Type B pancreatic cell (in vitro differentiated cells): ENCODE measurements around the gene SETD3. TPM values are rescaled to one million over a fixed set of nuclear protein-coding genes. Genes with fewer than 3 reads are reported as not detected.

Experiments
- DNase-seq: peaks from one replicate; pipeline ENCODE4 v3.0.0; 2021; ENCODE audit warnings: mixed read lengths; ENCODE audit not compliant: unreplicated experiment; ENCODE audit errors: extremely low spot score
- H3K27ac Mint-ChIP-seq: 2 replicates; pipeline ENCODE4 v1.8.0; 2021; ENCODE audit warnings: mild to moderate bottlenecking, mixed read lengths
- H3K27me3 Mint-ChIP-seq: 2 replicates; pipeline ENCODE4 v1.8.0; 2021; ENCODE audit warnings: mixed read lengths
- H3K36me3 Mint-ChIP-seq: 2 replicates; pipeline ENCODE4 v1.8.0; 2021; ENCODE audit warnings: mixed read lengths
- H3K4me1 Mint-ChIP-seq: one replicate; pipeline ENCODE4 v1.8.0; 2021; ENCODE audit warnings: mixed read lengths; ENCODE audit not compliant: unreplicated experiment
- H3K4me3 Mint-ChIP-seq: 2 replicates; pipeline ENCODE4 v1.8.0; 2021; ENCODE audit warnings: mild to moderate bottlenecking, mixed read lengths
- H3K9me3 Mint-ChIP-seq: 2 replicates; pipeline ENCODE4 v1.8.0; 2021; ENCODE audit warnings: mixed read lengths
- total RNA-seq: library from RNA; stranded (reverse); gene quantifications from 2 replicates; pipeline ENCODE4 v1.2.1, GENCODE V29; 2021; ENCODE audit warnings: low replicate concordance
- TF ChIP-seq, protein P1 (sequence below): fragments of 200-600 bp; sonication (generic); conservative IDR thresholded peaks from 2 replicates; pipeline ENCODE4 v1.5.0; 2021; ENCODE audit warnings: antibody characterized with exemption, mild to moderate bottlenecking

The SETD3 gene
- total RNA-seq, 1 donor from 2014 or later = 50.2 TPM

DNA sequence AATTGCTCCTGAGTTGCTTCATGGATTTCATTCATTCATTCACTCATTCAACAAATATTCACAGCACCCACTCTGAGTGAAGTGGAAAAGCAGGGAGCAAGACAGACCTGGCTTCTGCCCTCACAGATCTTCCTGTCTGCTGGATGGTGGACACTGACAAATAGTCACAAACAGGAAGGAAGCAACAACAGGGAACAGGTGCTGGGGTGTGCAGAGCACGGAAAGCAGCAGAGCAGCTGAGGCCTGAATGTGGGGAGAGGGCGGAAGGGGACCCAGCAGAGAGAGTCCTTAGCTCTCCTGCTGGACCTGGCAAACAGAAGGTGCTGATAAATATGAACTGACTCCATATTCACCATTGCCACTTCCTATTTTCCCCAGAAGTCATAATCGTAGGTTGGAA lies 54.4 kb downstream of the SETD3 start:
- Mint-ChIP-seq H3K27ac (no peak overlapping the region), H3K4me1 (peaks cover 20% of the 10 kb centered on the region), H3K9me3 (no peaks in the 10 kb centered on the region), H3K27me3 (no peaks in the 10 kb centered on the region), H3K4me3 (no peak overlapping the region), H3K36me3 (peaks cover 37% of the 10 kb centered on the region)
- DNase-seq = no peak
- TF ChIP-seq, protein P1, sequence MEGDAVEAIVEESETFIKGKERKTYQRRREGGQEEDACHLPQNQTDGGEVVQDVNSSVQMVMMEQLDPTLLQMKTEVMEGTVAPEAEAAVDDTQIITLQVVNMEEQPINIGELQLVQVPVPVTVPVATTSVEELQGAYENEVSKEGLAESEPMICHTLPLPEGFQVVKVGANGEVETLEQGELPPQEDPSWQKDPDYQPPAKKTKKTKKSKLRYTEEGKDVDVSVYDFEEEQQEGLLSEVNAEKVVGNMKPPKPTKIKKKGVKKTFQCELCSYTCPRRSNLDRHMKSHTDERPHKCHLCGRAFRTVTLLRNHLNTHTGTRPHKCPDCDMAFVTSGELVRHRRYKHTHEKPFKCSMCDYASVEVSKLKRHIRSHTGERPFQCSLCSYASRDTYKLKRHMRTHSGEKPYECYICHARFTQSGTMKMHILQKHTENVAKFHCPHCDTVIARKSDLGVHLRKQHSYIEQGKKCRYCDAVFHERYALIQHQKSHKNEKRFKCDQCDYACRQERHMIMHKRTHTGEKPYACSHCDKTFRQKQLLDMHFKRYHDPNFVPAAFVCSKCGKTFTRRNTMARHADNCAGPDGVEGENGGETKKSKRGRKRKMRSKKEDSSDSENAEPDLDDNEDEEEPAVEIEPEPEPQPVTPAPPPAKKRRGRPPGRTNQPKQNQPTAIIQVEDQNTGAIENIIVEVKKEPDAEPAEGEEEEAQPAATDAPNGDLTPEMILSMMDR = no peak

DNA sequence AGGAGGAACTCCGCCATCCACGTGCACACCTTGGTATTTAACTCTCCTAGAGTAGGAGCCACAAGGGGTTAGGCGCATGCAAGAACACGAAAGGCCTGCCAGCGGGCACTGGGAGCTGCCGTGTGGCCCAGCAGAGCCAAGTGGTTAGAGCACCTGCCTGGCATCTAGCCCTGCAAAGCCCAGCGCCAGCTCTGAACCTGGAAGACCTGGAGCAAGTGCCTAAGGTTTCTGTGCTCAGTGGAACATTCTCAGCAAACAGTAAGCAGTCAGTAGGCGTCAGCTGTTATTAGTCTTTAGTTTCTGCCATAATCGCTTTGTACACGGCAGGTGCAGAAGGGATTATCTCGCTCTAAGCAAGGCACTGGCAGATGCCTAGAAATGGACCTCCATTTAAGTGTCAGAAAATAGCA lies 55.4 kb downstream of the SETD3 start:
- no peak for DNase-seq
- no peak overlapping the region for H3K27ac Mint-ChIP-seq
- H3K36me3 Mint-ChIP-seq = peaks cover 29% of the 10 kb centered on the region
- H3K27me3 Mint-ChIP-seq = no peaks in the 10 kb centered on the region
- peaks cover 20% of the 10 kb centered on the region for H3K4me1 Mint-ChIP-seq
- no peak overlapping the region for H3K4me3 Mint-ChIP-seq
- TF ChIP-seq, protein P1 = no peak
- no peaks in the 10 kb centered on the region for H3K9me3 Mint-ChIP-seq

DNA sequence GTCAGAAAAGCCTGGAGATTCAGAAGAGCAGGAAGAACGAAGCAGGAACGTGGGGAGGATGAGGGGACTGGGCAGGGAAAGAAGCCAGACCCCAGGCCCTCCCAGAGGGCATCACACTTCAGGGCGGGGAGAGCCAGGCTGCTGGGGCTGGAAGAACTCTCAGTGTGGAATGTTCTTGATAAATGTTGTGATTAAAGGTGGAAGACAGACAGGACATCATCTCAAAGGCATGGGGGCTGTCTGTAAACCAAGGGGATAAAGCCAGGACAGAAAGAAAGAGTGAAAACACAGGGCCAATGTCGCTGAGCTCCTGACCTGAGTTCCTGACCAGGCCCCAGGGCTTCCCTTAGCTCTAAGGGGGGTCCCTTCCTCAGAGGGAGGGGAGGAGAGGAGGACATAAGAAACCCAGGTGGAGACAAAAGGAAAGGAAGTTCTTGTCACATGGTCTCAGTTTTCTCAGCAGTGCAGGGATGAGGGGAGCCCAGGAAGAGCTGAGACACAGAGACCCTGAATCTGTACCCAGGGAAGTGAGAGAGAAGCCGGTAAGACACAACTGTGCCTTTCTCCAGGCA lies 56.3 kb downstream of the SETD3 start:
- Mint-ChIP-seq H3K27me3 (no peaks in the 10 kb centered on the region), H3K4me3 (no peak overlapping the region), H3K4me1 (peaks cover 20% of the 10 kb centered on the region), H3K27ac (no peak overlapping the region), H3K9me3 (no peaks in the 10 kb centered on the region), H3K36me3 (peaks cover 29% of the 10 kb centered on the region)
- TF ChIP-seq, protein P1 = no peak
- DNase-seq = no peak

DNA sequence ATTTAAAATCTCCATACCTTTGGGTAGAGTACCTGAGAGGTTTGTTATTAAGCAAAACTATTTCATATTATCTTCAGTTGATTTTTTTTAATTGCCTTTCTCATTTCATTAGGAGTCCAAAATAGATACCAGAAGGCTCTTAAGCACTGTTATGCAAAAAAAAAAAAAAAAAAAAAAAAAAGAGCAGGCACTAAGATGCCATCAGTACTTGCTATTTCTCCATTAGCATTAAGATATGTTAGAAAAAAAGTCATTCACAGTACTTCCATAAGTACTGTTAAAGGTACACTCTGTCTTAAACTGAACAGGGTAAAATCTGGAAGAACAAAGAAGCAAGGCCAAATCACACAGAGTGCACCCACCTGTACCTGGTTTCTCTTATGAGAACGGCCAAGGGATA lies 57.2 kb downstream of the SETD3 start:
- H3K27me3 Mint-ChIP-seq = no peaks in the 10 kb centered on the region
- H3K27ac Mint-ChIP-seq = no peak overlapping the region
- no peaks in the 10 kb centered on the region for H3K9me3 Mint-ChIP-seq
- DNase-seq = no peak
- no peak overlapping the region for H3K4me3 Mint-ChIP-seq
- peaks cover 21% of the 10 kb centered on the region for H3K36me3 Mint-ChIP-seq
- peaks cover 20% of the 10 kb centered on the region for H3K4me1 Mint-ChIP-seq
- TF ChIP-seq, protein P1 = no peak

DNA sequence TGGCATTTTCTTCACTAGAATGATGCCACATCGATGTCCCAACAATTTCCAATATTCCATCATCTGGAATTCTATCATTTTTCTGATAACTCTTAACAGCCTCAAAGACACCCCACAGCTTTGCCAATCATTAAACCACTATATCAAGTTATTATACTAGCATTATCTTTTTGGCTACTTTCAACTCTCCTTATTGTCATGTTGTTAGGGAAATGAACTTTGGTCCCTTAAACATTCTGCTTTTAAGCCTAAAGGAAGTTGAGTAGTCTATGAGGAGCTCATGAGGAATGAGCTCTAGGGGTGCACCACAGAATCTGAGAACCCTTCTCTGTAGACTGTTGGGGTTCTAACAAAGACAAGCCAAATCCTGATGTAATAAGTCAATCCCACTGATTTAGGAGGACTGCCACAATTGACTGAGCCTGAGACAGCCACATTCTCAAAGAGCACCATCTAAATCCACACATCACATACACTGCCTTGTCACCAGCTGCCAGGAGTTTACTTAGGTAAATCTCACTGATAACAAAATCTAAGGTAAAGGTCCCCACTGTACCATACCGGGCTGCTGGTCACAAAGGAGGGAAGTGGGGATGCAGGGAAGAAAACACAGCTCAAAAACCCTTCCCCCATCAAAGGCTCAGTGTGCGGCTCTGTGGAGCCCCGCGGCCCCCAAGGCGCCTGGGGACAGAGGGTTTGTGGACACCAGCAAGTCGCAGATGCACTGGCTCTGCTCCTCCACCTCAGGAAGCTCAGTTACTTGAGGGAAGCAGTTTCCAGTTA lies 58.2 kb downstream of the SETD3 start:
- TF ChIP-seq, protein P1 = no peak
- Mint-ChIP-seq H3K27ac (peak overlapping the region; percentile 62), H3K9me3 (no peaks in the 10 kb centered on the region), H3K27me3 (no peaks in the 10 kb centered on the region), H3K36me3 (peaks cover 11% of the 10 kb centered on the region), H3K4me3 (no peak overlapping the region), H3K4me1 (peaks cover 20% of the 10 kb centered on the region)
- DNase-seq = no peak
